IMR-90 (cell line): Measurements from ENCODE around the gene C15orf61. TPM values are rescaled to one million over a fixed set of nuclear protein-coding genes. Genes with fewer than 3 reads are reported as not detected.

Experiments
- ATAC-seq: fragments of 200-7000 bp; cut with Tn5 transposase; 2 replicates; pipeline ENCODE4 v1.9.1; 2020; ENCODE audit warnings: low read depth, mild to moderate bottlenecking, moderate library complexity
- BruUV-seq: library from RNA; stranded (reverse); fragments of 400-500 nt; replicated peaks from 2 replicates; lab custom pipeline; 2021; lab: Mats Ljungman, UMichigan
- CTCF ChIA-PET: fragments of 300-600 bp; formaldehyde crosslinking; extraction: SDS; loops from one replicate; lab custom pipeline; 2021; ENCODE audit warnings: antibody characterized with exemption; lab: Yijun Ruan, JAX
- POLR2A ChIA-PET: fragments of 300-600 bp; sonication (Branson Sonifier 250); formaldehyde crosslinking; loops from one replicate; lab custom pipeline; 2022; ENCODE audit warnings: antibody characterized with exemption; ENCODE audit not compliant: unreplicated experiment; lab: Charles Lee
- DNase-seq: peaks from one replicate; pipeline ENCODE4 v3.0.0; 2013
- H2AFZ ChIP-seq: replicated peaks from 2 replicates; pipeline ENCODE3; 2013; ENCODE audit warnings: low read length, mild to moderate bottlenecking; ENCODE audit not compliant: poor library complexity
- H2AK5ac ChIP-seq: 2 replicates; pipeline ENCODE4 v1.6.1; 2013; ENCODE audit warnings: low read depth, low read length, inconsistent platforms
- H2AK9ac ChIP-seq: replicated peaks from 2 replicates; pipeline ENCODE3; 2013; ENCODE audit warnings: mild to moderate bottlenecking, low read depth, low read length, moderate library complexity; ENCODE audit not compliant: poor library complexity
- H2BK120ac ChIP-seq: 2 replicates; pipeline ENCODE4 v1.6.1; 2013; ENCODE audit warnings: low read depth, low read length, inconsistent platforms
- H2BK15ac ChIP-seq: 3 replicates; pipeline ENCODE4 v1.6.1; 2013; ENCODE audit warnings: low read depth, low read length, inconsistent platforms
- H2BK20ac ChIP-seq: 2 replicates; pipeline ENCODE4 v1.6.1; 2013; ENCODE audit warnings: low read depth, mild to moderate bottlenecking, inconsistent platforms, low read length, moderate library complexity
- H2BK5ac ChIP-seq: 2 replicates; pipeline ENCODE4 v1.6.1; 2013; ENCODE audit warnings: mild to moderate bottlenecking, low read depth, low read length, inconsistent platforms; ENCODE audit not compliant: poor library complexity, severe bottlenecking
- H3K14ac ChIP-seq: replicated peaks from 2 replicates; pipeline ENCODE4 v1.6.1; 2013; ENCODE audit warnings: low read depth, low read length, inconsistent platforms
- H3K18ac ChIP-seq: 2 replicates; pipeline ENCODE4 v1.6.1; 2013; ENCODE audit warnings: low read depth, low read length, control low read depth
- H3K23ac ChIP-seq: 2 replicates; pipeline ENCODE4 v1.6.1; 2013; ENCODE audit warnings: low read depth, low read length, inconsistent platforms
- H3K27ac ChIP-seq: 2 replicates; pipeline ENCODE4 v1.5.1; 2013; ENCODE audit warnings: mild to moderate bottlenecking, control low read depth, low read length; ENCODE audit not compliant: insufficient read depth
- H3K27me3 ChIP-seq: 2 replicates; pipeline ENCODE4 v1.6.1; 2013; ENCODE audit warnings: low read length; ENCODE audit not compliant: control insufficient read depth, insufficient read depth
- H3K36me3 ChIP-seq: 2 replicates; pipeline ENCODE4 v1.6.1; 2013; ENCODE audit warnings: low read length, mixed read lengths; ENCODE audit not compliant: control insufficient read depth, insufficient read depth
- H3K4ac ChIP-seq: 2 replicates; pipeline ENCODE4 v1.6.1; 2013; ENCODE audit warnings: low read depth, low read length, inconsistent platforms
- H3K4me1 ChIP-seq: 2 replicates; pipeline ENCODE4 v1.6.1; 2013; ENCODE audit warnings: low read length, mixed read lengths; ENCODE audit not compliant: control insufficient read depth, insufficient read depth
- H3K4me2 ChIP-seq: 2 replicates; pipeline ENCODE4 v1.6.1; 2013; ENCODE audit warnings: low read depth, mild to moderate bottlenecking, control low read depth, low read length, moderate library complexity
- H3K4me3 ChIP-seq: 2 replicates; pipeline ENCODE4 v1.5.1; 2013; ENCODE audit warnings: low read depth, mild to moderate bottlenecking, control low read depth, low read length, moderate library complexity; ENCODE audit not compliant: insufficient read depth
- H3K56ac ChIP-seq: 2 replicates; pipeline ENCODE4 v1.6.1; 2013; ENCODE audit warnings: low read length, inconsistent platforms; ENCODE audit not compliant: insufficient read depth; ENCODE audit errors: extremely low read depth
- H3K79me1 ChIP-seq, 2 experiments: 2 replicates each; pipeline ENCODE4 v1.6.1; 2013; ENCODE audit warnings: low read length in 2 of 2, inconsistent platforms in 1 of 2, low read depth in 1 of 2
- H3K9ac ChIP-seq: 2 replicates; pipeline ENCODE4 v1.6.1; 2013; ENCODE audit warnings: low read depth, low read length, control low read depth
- H3K9me1 ChIP-seq: 2 replicates; pipeline ENCODE4 v1.6.1; 2013; ENCODE audit warnings: low read length, inconsistent platforms; ENCODE audit not compliant: insufficient read depth
- H3K9me3 ChIP-seq: 2 replicates; pipeline ENCODE4 v1.6.1; 2013; ENCODE audit warnings: low read length; ENCODE audit not compliant: control insufficient read depth, insufficient read depth
- H4K20me1 ChIP-seq: 2 replicates; pipeline ENCODE4 v1.6.1; 2013; ENCODE audit warnings: low read length, inconsistent platforms; ENCODE audit not compliant: insufficient read depth
- H4K5ac ChIP-seq: 2 replicates; pipeline ENCODE4 v1.6.1; 2013; ENCODE audit warnings: mild to moderate bottlenecking, low read depth, low read length, control low read depth
- H4K8ac ChIP-seq, 2 experiments: 2 replicates each; pipeline ENCODE4 v1.6.1; 2013; ENCODE audit warnings: low read depth in 2 of 2, low read length in 2 of 2, control low read depth in 1 of 2, inconsistent platforms in 1 of 2
- H4K91ac ChIP-seq: 2 replicates; pipeline ENCODE4 v1.6.1; 2013; ENCODE audit warnings: low read depth, low read length, inconsistent platforms; ENCODE audit not compliant: insufficient read depth
- BHLHE40 ChIP-seq: fragments of 150-350 bp; IDR thresholded peaks from 2 replicates; pipeline ENCODE4 v1.6.1; 2016; ENCODE audit warnings: mild to moderate bottlenecking, low read depth, low read length
- CEBPB ChIP-seq: IDR thresholded peaks from 2 replicates; pipeline ENCODE4 v1.6.1; 2012; ENCODE audit warnings: low read depth, low read length, improper control_type of control experiment
- CHD1 ChIP-seq: IDR thresholded peaks from 2 replicates; pipeline ENCODE4 v1.6.1; 2012; ENCODE audit warnings: low read depth, low read length, improper control_type of control experiment
- FOS ChIP-seq: fragments of 150-350 bp; IDR thresholded peaks from 2 replicates; pipeline ENCODE4 v1.6.1; 2016; ENCODE audit warnings: low read depth, low read length
- MAFK ChIP-seq: IDR thresholded peaks from 2 replicates; pipeline ENCODE4 v1.6.1; 2012; ENCODE audit warnings: low read depth, low read length, improper control_type of control experiment
- MAZ ChIP-seq: IDR thresholded peaks from 2 replicates; pipeline ENCODE4 v1.6.1; 2012; ENCODE audit warnings: low read depth, mild to moderate bottlenecking, low read length, improper control_type of control experiment, moderate library complexity, borderline replicate concordance
- MXI1 ChIP-seq: IDR thresholded peaks from 2 replicates; pipeline ENCODE4 v1.6.1; 2012; ENCODE audit warnings: low read depth, mild to moderate bottlenecking, low read length, moderate library complexity, borderline replicate concordance
- NFE2L2 ChIP-seq: fragments of 150-350 bp; IDR thresholded peaks from 2 replicates; pipeline ENCODE4 v1.6.1; 2016; ENCODE audit warnings: low read depth, mild to moderate bottlenecking, low read length
- POLR2A ChIP-seq: IDR thresholded peaks from 2 replicates; pipeline ENCODE4 v1.6.1; 2012; ENCODE audit warnings: mild to moderate bottlenecking, low read depth, low read length
- RAD21 ChIP-seq: IDR thresholded peaks from 2 replicates; pipeline ENCODE4 v1.6.1; 2012; ENCODE audit warnings: low read length, improper control_type of control experiment
- RCOR1 ChIP-seq: IDR thresholded peaks from 2 replicates; pipeline ENCODE4 v1.6.1; 2012; ENCODE audit warnings: mild to moderate bottlenecking, low read length, improper control_type of control experiment; ENCODE audit not compliant: insufficient replicate concordance
- RFX5 ChIP-seq: IDR thresholded peaks from 2 replicates; pipeline ENCODE4 v1.8.0; 2012; ENCODE audit warnings: low read depth, mild to moderate bottlenecking, low read length, moderate library complexity
- SMC3 ChIP-seq: fragments of 150-350 bp; IDR thresholded peaks from 2 replicates; pipeline ENCODE4 v1.6.1; 2016; ENCODE audit warnings: low read depth, mild to moderate bottlenecking, antibody characterized with exemption, low read length, moderate library complexity
- WGBS, 2 experiments: methylation state at CpG; one replicate each; pipeline versions ENCODE4 v1.1.5 to v1.1.7; 2013; ENCODE audit warnings: missing lambda C conversion rate in 2 of 2; ENCODE audit not compliant: insufficient read length in 1 of 2; ENCODE audit errors: extremely low coverage in 2 of 2; 5-methylcytosine and 5-hydroxymethylcytosine counted together
- dilution Hi-C: fragments of 300-500 bp; cut with HindIII; formaldehyde crosslinking; loops from one replicate; pipeline ENCODE4 v1.14.3; 2018; ENCODE audit warnings: low sequenced_read_pairs; ENCODE audit not compliant: unreplicated experiment
- in situ Hi-C: fragments of 300-500 bp; cut with MboI; formaldehyde crosslinking; loops from 3 replicates; pipeline ENCODE4 v1.14.3; 2019; ENCODE audit warnings: low sequenced_read_pairs, inconsistent platforms, mixed read lengths
- intact Hi-C: fragments of 100-400 bp; cut with micrococcal nuclease; formaldehyde crosslinking; loops from 2 replicates; pipeline ENCODE4 v1.10.0; 2022
- polyA plus RNA-seq, 3 experiments: library from polyadenylated mRNA; depleted of rRNA; stranded (reverse); fragments of >200 nt; gene quantifications; 2 replicates each; pipeline ENCODE4 v1.2.3, GENCODE V29; 2012; ENCODE audit warnings: low replicate concordance in 1 of 3
- total RNA-seq: library from RNA; depleted of rRNA; stranded (reverse); fragments of >200 nt; gene quantifications from 2 replicates; pipeline ENCODE4 v1.2.3, GENCODE V29; 2012
- TF ChIP-seq, protein P1 (sequence below): fragments of 150-350 bp; IDR thresholded peaks from 2 replicates; pipeline ENCODE4 v1.6.1; 2016; ENCODE audit warnings: low read depth, mild to moderate bottlenecking, low read length, moderate library complexity, borderline replicate concordance
- TF ChIP-seq, protein P2 (sequence below): conservative IDR thresholded peaks from 2 replicates; pipeline ENCODE4 v1.5.1; 2012; ENCODE audit warnings: mild to moderate bottlenecking, low read depth, low read length, improper control_type of control experiment
- TF ChIP-seq, protein P3 (sequence below): fragments of 150-350 bp; IDR thresholded peaks from 2 replicates; pipeline ENCODE4 v1.6.1; 2017; ENCODE audit warnings: mild to moderate bottlenecking, antibody characterized with exemption, low read length, low read depth

The C15orf61 gene
- total and polyA plus RNA-seq, 2 of the 4 experiments (the other 2 are of a cell fraction) = 1.4 to 2.5 TPM

DNA sequence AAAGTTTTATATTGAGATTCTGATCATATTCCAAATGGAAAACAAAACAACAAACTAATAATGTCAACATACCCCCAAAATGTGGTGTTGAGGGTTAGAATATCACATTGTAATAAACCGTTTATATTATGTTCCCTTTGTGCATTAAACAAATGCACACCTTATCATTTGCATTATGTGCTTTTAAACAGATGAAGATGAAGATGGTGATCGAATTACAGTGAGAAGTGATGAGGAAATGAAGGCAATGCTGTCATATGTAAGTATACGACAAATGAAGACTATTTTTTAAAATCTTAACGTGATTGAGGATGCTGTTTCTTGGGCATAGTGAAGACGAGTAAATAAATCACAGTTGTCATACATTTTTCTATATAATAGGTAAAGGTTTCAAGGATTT lies 42.2 kb downstream of the C15orf61 start:
- no peak overlapping the region for H4K8ac ChIP-seq
- H4K5ac ChIP-seq = no peak overlapping the region
- H2AK5ac ChIP-seq = no peak overlapping the region
- no peak overlapping the region for H3K4ac ChIP-seq
- in situ Hi-C loops (no loop called here), intact Hi-C loops (no loop called here), dilution Hi-C loops (no loop called here)
- TF ChIP-seq CHD1 (no peak), POLR2A (no peak), MXI1 (no peak), MAFK (no peak), RFX5 (no peak), BHLHE40 (no peak), RCOR1 (no peak), FOS (no peak), MAZ (no peak), NFE2L2 (no peak), RAD21 (no peak), CEBPB (no peak), SMC3 (no peak)
- TF ChIP-seq, protein P1, sequence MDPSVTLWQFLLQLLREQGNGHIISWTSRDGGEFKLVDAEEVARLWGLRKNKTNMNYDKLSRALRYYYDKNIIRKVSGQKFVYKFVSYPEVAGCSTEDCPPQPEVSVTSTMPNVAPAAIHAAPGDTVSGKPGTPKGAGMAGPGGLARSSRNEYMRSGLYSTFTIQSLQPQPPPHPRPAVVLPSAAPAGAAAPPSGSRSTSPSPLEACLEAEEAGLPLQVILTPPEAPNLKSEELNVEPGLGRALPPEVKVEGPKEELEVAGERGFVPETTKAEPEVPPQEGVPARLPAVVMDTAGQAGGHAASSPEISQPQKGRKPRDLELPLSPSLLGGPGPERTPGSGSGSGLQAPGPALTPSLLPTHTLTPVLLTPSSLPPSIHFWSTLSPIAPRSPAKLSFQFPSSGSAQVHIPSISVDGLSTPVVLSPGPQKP = no peak
- TF ChIP-seq, protein P2, sequence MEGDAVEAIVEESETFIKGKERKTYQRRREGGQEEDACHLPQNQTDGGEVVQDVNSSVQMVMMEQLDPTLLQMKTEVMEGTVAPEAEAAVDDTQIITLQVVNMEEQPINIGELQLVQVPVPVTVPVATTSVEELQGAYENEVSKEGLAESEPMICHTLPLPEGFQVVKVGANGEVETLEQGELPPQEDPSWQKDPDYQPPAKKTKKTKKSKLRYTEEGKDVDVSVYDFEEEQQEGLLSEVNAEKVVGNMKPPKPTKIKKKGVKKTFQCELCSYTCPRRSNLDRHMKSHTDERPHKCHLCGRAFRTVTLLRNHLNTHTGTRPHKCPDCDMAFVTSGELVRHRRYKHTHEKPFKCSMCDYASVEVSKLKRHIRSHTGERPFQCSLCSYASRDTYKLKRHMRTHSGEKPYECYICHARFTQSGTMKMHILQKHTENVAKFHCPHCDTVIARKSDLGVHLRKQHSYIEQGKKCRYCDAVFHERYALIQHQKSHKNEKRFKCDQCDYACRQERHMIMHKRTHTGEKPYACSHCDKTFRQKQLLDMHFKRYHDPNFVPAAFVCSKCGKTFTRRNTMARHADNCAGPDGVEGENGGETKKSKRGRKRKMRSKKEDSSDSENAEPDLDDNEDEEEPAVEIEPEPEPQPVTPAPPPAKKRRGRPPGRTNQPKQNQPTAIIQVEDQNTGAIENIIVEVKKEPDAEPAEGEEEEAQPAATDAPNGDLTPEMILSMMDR = no peak
- TF ChIP-seq, protein P3, sequence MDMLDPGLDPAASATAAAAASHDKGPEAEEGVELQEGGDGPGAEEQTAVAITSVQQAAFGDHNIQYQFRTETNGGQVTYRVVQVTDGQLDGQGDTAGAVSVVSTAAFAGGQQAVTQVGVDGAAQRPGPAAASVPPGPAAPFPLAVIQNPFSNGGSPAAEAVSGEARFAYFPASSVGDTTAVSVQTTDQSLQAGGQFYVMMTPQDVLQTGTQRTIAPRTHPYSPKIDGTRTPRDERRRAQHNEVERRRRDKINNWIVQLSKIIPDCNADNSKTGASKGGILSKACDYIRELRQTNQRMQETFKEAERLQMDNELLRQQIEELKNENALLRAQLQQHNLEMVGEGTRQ = no peak
- no peak overlapping the region for H3K14ac ChIP-seq
- H2BK120ac ChIP-seq = no peak overlapping the region
- H2AFZ ChIP-seq = no peak overlapping the region
- H3K36me3 ChIP-seq = peaks cover 5% of the 10 kb centered on the region
- H4K20me1 ChIP-seq = no peaks in the 10 kb centered on the region
- peaks cover 3 to 6% of the 10 kb centered on the region in 2 experiments; a peak in 2 of 4 replicates for H3K79me1 ChIP-seq
- H2BK20ac ChIP-seq = no peak overlapping the region
- ATAC-seq (no peak), DNase-seq (no peak)
- no peak overlapping the region for H3K18ac ChIP-seq
- CTCF ChIA-PET = no interaction called here
- H2AK9ac ChIP-seq = no peak overlapping the region
- no peaks in the 10 kb centered on the region for H3K4me1 ChIP-seq
- H3K23ac ChIP-seq = no peak overlapping the region
- H3K27ac ChIP-seq = no peak overlapping the region
- POLR2A ChIA-PET = no interaction called here
- H3K56ac ChIP-seq = no peak overlapping the region
- H3K9me1 ChIP-seq = no peaks in the 10 kb centered on the region
- H3K9ac ChIP-seq = no peak overlapping the region
- no TSS peak for BruUV-seq
- no peak overlapping the region for H3K4me3 ChIP-seq
- no peaks in the 10 kb centered on the region for H3K27me3 ChIP-seq
- WGBS, 2 experiments = no CpG with 5 or more reads among the region's 5 CpGs
- no peak overlapping the region for H2BK5ac ChIP-seq
- H3K9me3 ChIP-seq = no peaks in the 10 kb centered on the region
- H3K4me2 ChIP-seq = no peak overlapping the region
- H4K91ac ChIP-seq = no peak overlapping the region
- H2BK15ac ChIP-seq = no peak overlapping the region
